GM19438 (cell line): ENCODE data around the gene LPAR4.
"Not testable (repeated sequence)": the region's sequence is repeated elsewhere in the genome, so short reads cannot be mapped to it uniquely, and the experiment has no call there.

Experiments
- ATAC-seq: cut with Tn5 transposase; IDR thresholded peaks from one replicate; pipeline ENCODE4 v1.9.1; 2021; ENCODE audit warnings: low read depth; ENCODE audit not compliant: unreplicated experiment

Gene LPAR4

GRCh38 chrX:78747489-78747888 lies at the start of gene LPAR4:
TSS of gene LPAR4 (plus strand) at chrX:78747720. CDS start at chrX:78754870, 7,150 bp downstream.
- ATAC-seq, result no peak

GRCh38 chrX:78706071-78706470 lies 41.4 kb upstream of the LPAR4 start:
- ATAC-seq, result no peak

GRCh38 chrX:78708262-78708661 lies 39.3 kb upstream of the LPAR4 start:
- no peak for ATAC-seq

GRCh38 chrX:78708816-78709215 lies 38.7 kb upstream of the LPAR4 start:
- no peak for ATAC-seq

GRCh38 chrX:78710171-78710570 lies 37.3 kb upstream of the LPAR4 start:
- ATAC-seq, result no peak

GRCh38 chrX:78712336-78712735 lies 35.2 kb upstream of the LPAR4 start:
- no peak for ATAC-seq

- no peak for ATAC-seq
Measured at GRCh38 chrX:78725287-78725686, 22.2 kb upstream of the LPAR4 start.

- ATAC-seq, result no peak
Measured at GRCh38 chrX:78746496-78746895, 1.0 kb upstream of the LPAR4 start.

GRCh38 chrX:78747971-78748370 lies 451 bp downstream of the LPAR4 start:
- no peak for ATAC-seq

- no peak for ATAC-seq
Measured at GRCh38 chrX:78748846-78749245, 1.3 kb downstream of the LPAR4 start.

- no peak for ATAC-seq
Measured at GRCh38 chrX:78753571-78753970, 6.1 kb downstream of the LPAR4 start.

- ATAC-seq, result peak; percentile 95
Measured at GRCh38 chrX:78754917-78755316, 7.4 kb downstream of the LPAR4 start.

- ATAC-seq, result no peak
Measured at GRCh38 chrX:78759081-78759480, 11.6 kb downstream of the LPAR4 start.

GRCh38 chrX:78769101-78769755 lies 21.7 kb downstream of the LPAR4 start:
- no peak for ATAC-seq

- no peak for ATAC-seq
Measured at GRCh38 chrX:78769946-78770345, 22.4 kb downstream of the LPAR4 start.

- no peak for ATAC-seq
Measured at GRCh38 chrX:78796916-78797315, 49.4 kb downstream of the LPAR4 start.

- ATAC-seq, result no peak
Measured at GRCh38 chrX:78800114-78800513, 52.6 kb downstream of the LPAR4 start.

GRCh38 chrX:78800694-78801093 lies 53.2 kb downstream of the LPAR4 start:
- no peak for ATAC-seq

GRCh38 chrX:78801522-78801921 lies 54.0 kb downstream of the LPAR4 start:
- no peak for ATAC-seq

GRCh38 chrX:78802526-78802925 lies 55.0 kb downstream of the LPAR4 start:
- ATAC-seq, result not testable (repeated sequence)
